HuH-7.5 (cell line): ENCODE data around the gene ZNF235.
A peak's percentile ranks its signal among the peaks of the same experiment; 100 is the strongest.
"Not testable (repeated sequence)": the region's sequence is repeated elsewhere in the genome, so short reads cannot be mapped to it uniquely, and the experiment has no call there.

Experiments
- DNase-seq: peaks from one replicate; pipeline ENCODE4 v3.0.0; 2011; ENCODE audit warnings: low spot score

ZNF235 gene

GRCh38 chr19:44255705-44256411 lies 49.0 kb downstream of the ZNF235 start:
- DNase-seq = no peak

- DNase-seq = peak; percentile 18
These were observed 50.3 kb downstream of the ZNF235 start for GRCh38 chr19:44254496-44254895.

GRCh38 chr19:44253392-44253791 lies 51.4 kb downstream of the ZNF235 start:
- not testable (repeated sequence) for DNase-seq

GRCh38 chr19:44252332-44252731 lies 52.5 kb downstream of the ZNF235 start:
- DNase-seq = not testable (repeated sequence)

- no peak for DNase-seq
These were observed 68.4 kb downstream of the ZNF235 start for GRCh38 chr19:44236384-44236783.
